22Rv1 (cell line): ENCODE data around the gene PREX1.

ENCODE experiments used
- CTCF ChIP-seq: fragments of 450-650 bp; IDR thresholded peaks from 2 replicates; pipeline ENCODE4 v1.5.1; 2017; ENCODE audit warnings: mild to moderate bottlenecking
- ZFX ChIP-seq: fragments of 450-650 bp; IDR thresholded peaks from 2 replicates; pipeline ENCODE4 v1.6.1; 2017; ENCODE audit warnings: antibody characterized with exemption, borderline replicate concordance

- no peak for TF ChIP-seq CTCF
- no peak for TF ChIP-seq ZFX
These were observed 40.7 kb downstream of the PREX1 start for GRCh38 chr20:48786951-48787705.
